Neuronal stem cell (in vitro differentiated cells): ENCODE measurements around the gene ALG1L2.
A peak's percentile ranks its signal among the peaks of the same experiment; 100 is the strongest.
"Not testable (repeated sequence)": the region's sequence is repeated elsewhere in the genome, so short reads cannot be mapped to it uniquely, and the experiment has no call there.

Source experiments
- DNase-seq: peaks from one replicate; pipeline ENCODE4 v3.0.0-alpha.2; 2013; ENCODE audit warnings: low spot score
- H2AFZ ChIP-seq: one replicate; pipeline ENCODE4 v1.6.1; 2013; ENCODE audit warnings: mild to moderate bottlenecking, low read length, inconsistent platforms
- H2AK5ac ChIP-seq: 2 replicates; pipeline ENCODE4 v1.6.1; 2013; ENCODE audit warnings: low read depth, mild to moderate bottlenecking, inconsistent platforms, low read length, moderate library complexity, mixed read lengths
- H2BK120ac ChIP-seq: 2 replicates; pipeline ENCODE4 v1.6.1; 2013; ENCODE audit warnings: low read depth, mild to moderate bottlenecking, inconsistent platforms, low read length, moderate library complexity, mixed read lengths
- H2BK12ac ChIP-seq: one replicate; pipeline ENCODE4 v1.6.1; 2013; ENCODE audit warnings: low read length, inconsistent platforms
- H2BK15ac ChIP-seq: 2 replicates; pipeline ENCODE4 v1.6.1; 2013; ENCODE audit warnings: mild to moderate bottlenecking, low read length, inconsistent platforms, mixed read lengths
- H2BK5ac ChIP-seq: one replicate; pipeline ENCODE4 v1.6.1; 2013; ENCODE audit warnings: inconsistent platforms, mild to moderate bottlenecking, low read length, moderate library complexity
- H3K14ac ChIP-seq: one replicate; pipeline ENCODE4 v1.6.1; 2013; ENCODE audit warnings: low read length, inconsistent platforms
- H3K18ac ChIP-seq: 2 replicates; pipeline ENCODE4 v1.6.1; 2013; ENCODE audit warnings: low read length, inconsistent platforms
- H3K23ac ChIP-seq: 2 replicates; pipeline ENCODE4 v1.6.1; 2013; ENCODE audit warnings: low read depth, mild to moderate bottlenecking, mixed read lengths, low read length, inconsistent platforms; ENCODE audit not compliant: poor library complexity
- H3K27ac ChIP-seq: replicated peaks from 3 replicates; pipeline ENCODE4 v1.5.1; 2013; ENCODE audit warnings: low read length, inconsistent platforms
- H3K27me3 ChIP-seq, 3 experiments: 2 replicates each; pipeline ENCODE4 v1.6.1; 2013; ENCODE audit warnings: low read length in 3 of 3, mild to moderate bottlenecking in 2 of 3, inconsistent platforms in 1 of 3, low read depth in 1 of 3, mixed read lengths in 1 of 3, moderate library complexity in 1 of 3; ENCODE audit not compliant: control insufficient read depth in 3 of 3, insufficient read depth in 3 of 3
- H3K36me3 ChIP-seq, 2 donors: replicated peaks in 1 of 2; 2 replicates each; pipeline ENCODE4 v1.6.1; 2013; ENCODE audit warnings: low read length in 2 of 2; ENCODE audit not compliant: control insufficient read depth in 2 of 2, insufficient read depth in 2 of 2
- H3K4ac ChIP-seq: 2 replicates; pipeline ENCODE4 v1.6.1; 2013; ENCODE audit warnings: inconsistent platforms, mild to moderate bottlenecking, low read length, moderate library complexity
- H3K4me1 ChIP-seq, 2 donors: 1 replicate in 1 of 2; 2 replicates in 1 of 2; pipeline ENCODE4 v1.6.1; 2013; ENCODE audit warnings: low read length in 2 of 2, low read depth in 1 of 2; ENCODE audit not compliant: control insufficient read depth in 2 of 2, insufficient read depth in 1 of 2
- H3K4me2 ChIP-seq: one replicate; pipeline ENCODE4 v1.6.1; 2013; ENCODE audit warnings: mild to moderate bottlenecking, low read length, inconsistent platforms; ENCODE audit not compliant: insufficient read depth, poor library complexity, severe bottlenecking
- H3K4me3 ChIP-seq, 2 donors: 2 replicates each; pipeline ENCODE4 v1.5.1; 2013; ENCODE audit warnings: low read length in 2 of 2, mild to moderate bottlenecking in 2 of 2, inconsistent platforms in 1 of 2, moderate library complexity in 1 of 2
- H3K79me1 ChIP-seq: one replicate; pipeline ENCODE4 v1.6.1; 2013; ENCODE audit warnings: low read depth, mild to moderate bottlenecking, inconsistent platforms, low read length, moderate library complexity
- H3K9ac ChIP-seq: one replicate; pipeline ENCODE4 v1.6.1; 2013; ENCODE audit warnings: mild to moderate bottlenecking, low read depth, low read length, inconsistent platforms; ENCODE audit not compliant: poor library complexity
- H3K9me3 ChIP-seq, 2 donors: replicated peaks in 1 of 2; 2 replicates each; pipeline versions ENCODE3 to v1.6.1; 2013; ENCODE audit warnings: low read length in 2 of 2, mild to moderate bottlenecking in 2 of 2, inconsistent platforms in 1 of 2, low read depth in 1 of 2, mixed read lengths in 1 of 2, moderate library complexity in 1 of 2; ENCODE audit not compliant: control insufficient read depth in 2 of 2, insufficient read depth in 1 of 2
- H4K8ac ChIP-seq: one replicate; pipeline ENCODE4 v1.6.1; 2013; ENCODE audit warnings: low read depth, mild to moderate bottlenecking, inconsistent platforms, low read length, moderate library complexity
- H4K91ac ChIP-seq: one replicate; pipeline ENCODE4 v1.6.1; 2013; ENCODE audit warnings: low read length, low read depth, mild to moderate bottlenecking, inconsistent platforms; ENCODE audit not compliant: poor library complexity
- WGBS, 2 donors: extraction: QIAGEN DNeasy Blood & Tissue Kit; methylation state at CpG; one replicate each; pipeline ENCODE4 v1.1.7; 2013; ENCODE audit warnings: missing lambda C conversion rate in 2 of 2, mixed read lengths in 1 of 2; ENCODE audit not compliant: insufficient read length in 2 of 2, insufficient replicate concordance in 1 of 2; ENCODE audit errors: extremely low coverage in 2 of 2; 5-methylcytosine and 5-hydroxymethylcytosine counted together

ALG1L2 gene

GRCh38 chr3:130111185-130111864 lies 29.7 kb downstream of the ALG1L2 start:
- H3K79me1 ChIP-seq, result peaks cover 4% of the 10 kb centered on the region
- H3K9me3 ChIP-seq, result no peaks in the 10 kb centered on the region
- H4K91ac ChIP-seq, result no peak overlapping the region
- H3K4me3 ChIP-seq, result peak overlapping the region; percentile 57 to 92
- H3K23ac ChIP-seq, result peak overlapping the region; percentile 65
- H2BK12ac ChIP-seq, result no peak overlapping the region
- H2AFZ ChIP-seq, result peak overlapping the region; percentile 97
- no peak overlapping the region for H3K4ac ChIP-seq
- H3K9ac ChIP-seq, result peak overlapping the region; percentile 91
- H4K8ac ChIP-seq, result no peak overlapping the region
- H3K27ac ChIP-seq, result peak overlapping the region; percentile 64
- no peaks in the 10 kb centered on the region for H3K36me3 ChIP-seq
- H3K4me2 ChIP-seq, result peak overlapping the region; percentile 51
- H3K18ac ChIP-seq, result peak overlapping the region; percentile 80
- no peaks in the 10 kb centered on the region for H3K4me1 ChIP-seq
- WGBS, 2 donors, result no CpG with 5 or more reads among the region's 54 CpGs
- no peak overlapping the region for H2BK5ac ChIP-seq
- H3K14ac ChIP-seq, result no peak overlapping the region
- H2BK120ac ChIP-seq, result no peak overlapping the region
- H2BK15ac ChIP-seq, result no peak overlapping the region
- H2AK5ac ChIP-seq, result no peak overlapping the region
- no peaks in the 10 kb centered on the region for H3K27me3 ChIP-seq
- DNase-seq, result peak; percentile 97

DNA sequence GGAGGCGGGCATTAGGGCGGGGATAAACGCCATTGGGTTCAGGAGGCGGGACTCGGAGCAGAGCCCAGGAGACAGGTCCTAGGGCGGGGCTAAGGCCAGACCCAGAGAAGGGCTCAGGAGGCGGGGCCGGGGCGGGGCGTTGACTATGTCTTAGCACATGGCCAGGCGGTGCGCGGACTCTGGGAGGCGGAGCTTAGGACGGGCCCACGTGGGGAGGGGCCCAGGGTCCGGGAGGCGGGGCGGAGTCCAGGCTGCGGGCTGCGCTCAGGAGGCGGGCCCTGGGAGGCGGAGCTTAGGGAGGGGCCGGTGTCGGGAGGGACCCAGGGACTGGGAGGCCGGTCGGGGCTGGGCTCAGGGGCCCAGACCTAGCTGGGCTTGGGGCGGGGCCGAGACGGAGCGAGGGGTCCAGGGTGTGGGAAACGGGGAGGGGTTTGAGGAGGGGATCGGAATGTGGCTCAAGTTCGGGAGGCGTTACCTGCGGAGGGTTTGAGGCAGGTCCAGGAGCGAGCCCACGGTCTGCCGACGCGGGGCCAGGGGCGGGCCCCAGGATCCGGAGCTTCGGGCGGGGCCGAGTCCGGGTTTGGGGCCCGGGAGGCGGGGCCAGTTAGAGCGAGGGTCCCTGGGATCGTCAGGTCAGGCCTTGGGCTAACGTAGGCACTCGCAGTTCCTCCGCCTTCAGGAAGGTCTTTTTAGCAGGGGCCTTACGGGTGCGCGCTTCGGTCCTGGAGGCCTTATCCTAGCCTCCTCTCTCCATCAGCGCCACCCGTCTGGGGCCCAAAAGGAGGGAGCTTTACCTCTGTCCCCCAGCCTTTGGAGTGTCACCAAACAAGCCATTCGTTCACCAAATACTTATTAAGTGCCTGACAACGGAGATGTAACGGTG lies 30.5 kb downstream of the ALG1L2 start:
- H3K27me3 ChIP-seq, H4K8ac ChIP-seq, H2BK12ac ChIP-seq, H3K36me3 ChIP-seq, H3K9me3 ChIP-seq, H3K4ac ChIP-seq, H3K79me1 ChIP-seq, H3K14ac ChIP-seq, H4K91ac ChIP-seq, H3K23ac ChIP-seq, H2BK15ac ChIP-seq, H2AK5ac ChIP-seq, H3K4me1 ChIP-seq, H2BK120ac ChIP-seq: not testable (repeated sequence)
- H2AFZ ChIP-seq, result peak overlapping the region; percentile 87
- H3K18ac ChIP-seq, result peak overlapping the region; percentile 38
- no CpG with 5 or more reads among the region's 63 CpGs for WGBS, 2 donors
- H3K27ac ChIP-seq, result peak overlapping the region; percentile 72
- peak overlapping the region; percentile 73 to 76 for H3K4me3 ChIP-seq
- peak overlapping the region; percentile 80 for H3K9ac ChIP-seq
- H2BK5ac ChIP-seq, result peak overlapping the region; percentile 53
- peak; percentile 93 for DNase-seq
- peak overlapping the region; percentile 68 for H3K4me2 ChIP-seq

- H2AK5ac ChIP-seq, DNase-seq, H4K8ac ChIP-seq, H3K27me3 ChIP-seq, H3K36me3 ChIP-seq, H3K79me1 ChIP-seq, H2BK15ac ChIP-seq, H3K4ac ChIP-seq, H3K9me3 ChIP-seq, H3K14ac ChIP-seq, H3K4me1 ChIP-seq, H4K91ac ChIP-seq, H2BK12ac ChIP-seq, H3K23ac ChIP-seq, H2BK120ac ChIP-seq: not testable (repeated sequence)
- Histone ChIP-seq H3K4me3 (peak overlapping the region; percentile 70 to 73), H3K18ac (peak overlapping the region; percentile 38), H3K4me2 (peak overlapping the region; percentile 68), H2AFZ (peak overlapping the region; percentile 87), H3K27ac (peak overlapping the region; percentile 72), H2BK5ac (peak overlapping the region; percentile 53), H3K9ac (peak overlapping the region; percentile 80)
- no CpG with 5 or more reads among the region's 7 CpGs for WGBS, 2 donors
These were observed 31.1 kb downstream of the ALG1L2 start for GRCh38 chr3:130112748-130113073.

DNA sequence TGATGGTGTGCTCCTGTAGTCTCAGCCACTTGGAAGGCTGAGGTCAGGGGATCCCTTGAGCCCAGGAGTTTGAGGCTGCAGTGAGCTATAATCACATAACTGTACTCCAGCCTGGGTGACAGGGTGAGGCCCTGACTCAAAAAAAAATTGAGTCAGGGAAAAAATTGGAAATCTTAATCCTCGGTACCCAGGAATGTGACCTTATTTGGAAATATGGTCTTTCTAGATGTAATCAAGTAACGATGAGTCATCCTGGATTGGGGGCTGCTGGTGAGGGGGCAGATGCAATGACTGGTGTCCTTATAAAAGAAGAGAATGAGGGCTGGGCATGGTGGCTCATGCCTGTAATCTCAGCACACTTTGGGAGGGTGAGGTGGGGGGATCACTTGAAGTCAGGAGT lies 33.8 kb downstream of the ALG1L2 start:
- H3K14ac ChIP-seq, H4K91ac ChIP-seq, H3K27ac ChIP-seq, H3K79me1 ChIP-seq, H3K4me3 ChIP-seq, DNase-seq, H3K9me3 ChIP-seq, H2BK15ac ChIP-seq, H3K4ac ChIP-seq, H2AK5ac ChIP-seq, H2BK120ac ChIP-seq, H3K4me1 ChIP-seq, H3K23ac ChIP-seq, H2BK5ac ChIP-seq, H3K4me2 ChIP-seq, H2BK12ac ChIP-seq, H3K27me3 ChIP-seq, H3K9ac ChIP-seq, H2AFZ ChIP-seq, H3K36me3 ChIP-seq, H3K18ac ChIP-seq, H4K8ac ChIP-seq: not testable (repeated sequence)
- no CpG with 5 or more reads among the region's 2 CpGs for WGBS, 2 donors
